Liver (tissue), 3 donors: ENCODE data around the gene ZNF185.

Experiments used
- ATF3 ChIP-seq: IDR thresholded peaks from 2 replicates; pipeline ENCODE4 v1.6.1; 2016; ENCODE audit warnings: antibody characterized with exemption
- CTCF ChIP-seq: fragments of 150-350 bp; IDR thresholded peaks from 2 replicates; pipeline ENCODE4 v1.5.1; 2017; ENCODE audit warnings: improper control_type of control experiment, low read depth, low read length; ENCODE audit not compliant: missing input control
- FOXA1 ChIP-seq: IDR thresholded peaks from 2 replicates; pipeline ENCODE4 v1.6.1; 2016; ENCODE audit warnings: antibody characterized with exemption
- FOXA2 ChIP-seq: IDR thresholded peaks from 2 replicates; pipeline ENCODE4 v1.6.1; 2016; ENCODE audit warnings: antibody characterized with exemption
- GABPA ChIP-seq, 2 donors: IDR thresholded peaks in 1 of 2; conservative IDR thresholded peaks in 1 of 2; 2 replicates each; pipeline ENCODE4 v1.6.1; 2016; ENCODE audit warnings: antibody characterized with exemption in 2 of 2, mild to moderate bottlenecking in 1 of 2, moderate library complexity in 1 of 2
- MAX ChIP-seq: IDR thresholded peaks from 2 replicates; pipeline ENCODE4 v1.6.1; 2016; ENCODE audit warnings: antibody characterized with exemption
- RAD21 ChIP-seq, 2 donors: IDR thresholded peaks; 2 replicates each; pipeline ENCODE4 v1.6.1; 2016; ENCODE audit warnings: antibody characterized with exemption in 2 of 2, mild to moderate bottlenecking in 2 of 2
- REST ChIP-seq: IDR thresholded peaks from 2 replicates; pipeline ENCODE4 v1.6.1; 2016; ENCODE audit warnings: antibody characterized with exemption, mild to moderate bottlenecking
- RXRA ChIP-seq, 2 donors: IDR thresholded peaks; 2 replicates each; pipeline ENCODE4 v1.6.1; 2017 to 2018; ENCODE audit warnings: antibody characterized with exemption in 2 of 2, mild to moderate bottlenecking in 1 of 2
- SP1 ChIP-seq: IDR thresholded peaks from 2 replicates; pipeline ENCODE4 v1.6.1; 2018; ENCODE audit warnings: antibody characterized with exemption, mild to moderate bottlenecking
- TAF1 ChIP-seq: conservative IDR thresholded peaks from 2 replicates; pipeline ENCODE4 v1.6.1; 2016; ENCODE audit warnings: antibody characterized with exemption, mild to moderate bottlenecking
- YY1 ChIP-seq: IDR thresholded peaks from 2 replicates; pipeline ENCODE4 v1.6.1; 2016; ENCODE audit warnings: antibody characterized with exemption, mild to moderate bottlenecking
- ZBTB33 ChIP-seq: IDR thresholded peaks from 2 replicates; pipeline ENCODE4 v1.6.1; 2016; ENCODE audit warnings: antibody characterized with exemption
- donor health status: healthy.
- donor health status: healthy.

GRCh38 chrX:152926279-152926678, 28.4 kb downstream of the ZNF185 start:
- TF ChIP-seq CTCF (peak; percentile 44), RXRA (IDR thresholded peaks at IDR 0.05) (no peak), TAF1 (no peak), ATF3 (no peak), MAX (no peak), YY1 (no peak), REST (no peak), FOXA2 (no peak), SP1 (no peak), FOXA1 (no peak), ZBTB33 (no peak), GABPA (IDR thresholded peaks at IDR 0.05 in 1 of 2, conservative IDR thresholded peaks at IDR 0.05 in 1 of 2) (no peak), RAD21 (IDR thresholded peaks at IDR 0.05) (peak in 1 of 2 donors; percentile 57)
